Subcutaneous abdominal adipose tissue (tissue), 5 donors: Measurements from ENCODE around the gene SUOX.
"Not testable (repeated sequence)": the region's sequence is repeated elsewhere in the genome, so short reads cannot be mapped to it uniquely, and the experiment has no call there.

ENCODE experiments used
- H3K27ac ChIP-seq: one replicate; pipeline ENCODE4 v1.7.0; 2013; ENCODE audit warnings: low read depth, mild to moderate bottlenecking, inconsistent platforms, low read length, moderate library complexity
- H3K27me3 ChIP-seq, 5 donors: one replicate each; pipeline ENCODE4 v1.7.0; 2013; ENCODE audit warnings: low read length in 5 of 5, inconsistent platforms in 1 of 5; ENCODE audit not compliant: control insufficient read depth in 5 of 5, insufficient read depth in 4 of 5
- H3K36me3 ChIP-seq, 5 donors: one replicate each; pipeline ENCODE4 v1.7.0; 2013; ENCODE audit warnings: low read length in 5 of 5; ENCODE audit not compliant: control insufficient read depth in 5 of 5, insufficient read depth in 5 of 5
- H3K4me1 ChIP-seq, 5 donors: one replicate each; pipeline ENCODE4 v1.7.0; 2013; ENCODE audit warnings: low read length in 5 of 5, mild to moderate bottlenecking in 3 of 5, moderate library complexity in 1 of 5; ENCODE audit not compliant: control insufficient read depth in 5 of 5, insufficient read depth in 5 of 5
- H3K4me3 ChIP-seq, 5 donors: one replicate each; pipeline ENCODE4 v1.7.0; 2013; ENCODE audit warnings: low read length in 5 of 5, low read depth in 1 of 5
- H3K9ac ChIP-seq, 5 donors: one replicate each; pipeline ENCODE4 v1.7.0; 2013; ENCODE audit warnings: low read length in 5 of 5, mild to moderate bottlenecking in 4 of 5, moderate library complexity in 3 of 5
- H3K9me3 ChIP-seq, 5 donors: one replicate each; pipeline ENCODE4 v1.7.0; 2013; ENCODE audit warnings: low read length in 5 of 5; ENCODE audit not compliant: control insufficient read depth in 5 of 5
- donor health status: healthy.
- donor health status: healthy.
- donor health status: healthy.
- donor health status: healthy.
- donor health status: healthy.

The SUOX gene

DNA sequence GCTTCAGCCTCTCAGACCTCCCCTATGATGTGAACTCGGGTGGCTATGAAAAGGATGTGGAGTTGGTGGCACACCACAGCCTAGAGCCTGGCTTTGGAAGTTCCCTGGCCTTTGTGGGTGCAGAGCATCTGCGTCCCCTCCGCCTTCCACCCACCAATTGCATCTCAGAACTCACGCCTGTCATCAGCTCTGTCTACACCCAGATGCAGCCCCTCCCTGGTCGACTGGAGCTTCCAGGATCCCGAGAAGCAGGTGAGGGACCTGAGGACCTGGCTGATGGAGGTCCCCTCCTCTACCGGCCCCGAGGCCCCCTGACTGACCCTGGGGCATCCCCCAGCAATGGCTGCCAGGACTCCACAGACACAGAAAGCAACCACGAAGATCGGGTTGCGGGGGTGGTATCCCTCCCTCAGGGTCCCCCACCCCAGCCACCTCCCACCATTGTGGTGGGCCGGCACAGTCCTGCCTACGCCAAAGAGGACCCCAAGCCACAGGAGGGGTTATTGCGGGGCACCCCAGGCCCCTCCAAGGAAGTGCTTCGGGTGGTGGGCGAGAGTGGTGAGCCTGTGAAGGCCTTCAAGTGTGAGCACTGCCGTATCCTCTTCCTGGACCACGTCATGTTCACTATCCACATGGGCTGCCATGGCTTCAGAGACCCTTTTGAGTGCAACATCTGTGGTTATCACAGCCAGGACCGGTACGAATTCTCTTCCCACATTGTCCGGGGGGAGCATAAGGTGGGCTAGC lies 37.7 kb downstream of the SUOX start:
- Histone ChIP-seq H3K4me3 (no peak overlapping the region), H3K9ac (no peak overlapping the region), H3K27ac (no peak overlapping the region), H3K27me3 (no peaks in the 10 kb centered on the region), H3K4me1 (peaks cover 3 to 14% (median 8%) of the 10 kb centered on the region in 5 donors), H3K36me3 (peaks cover 0 to 40% (median 32%) of the 10 kb centered on the region in 5 donors), H3K9me3 (no peaks in the 10 kb centered on the region)

DNA sequence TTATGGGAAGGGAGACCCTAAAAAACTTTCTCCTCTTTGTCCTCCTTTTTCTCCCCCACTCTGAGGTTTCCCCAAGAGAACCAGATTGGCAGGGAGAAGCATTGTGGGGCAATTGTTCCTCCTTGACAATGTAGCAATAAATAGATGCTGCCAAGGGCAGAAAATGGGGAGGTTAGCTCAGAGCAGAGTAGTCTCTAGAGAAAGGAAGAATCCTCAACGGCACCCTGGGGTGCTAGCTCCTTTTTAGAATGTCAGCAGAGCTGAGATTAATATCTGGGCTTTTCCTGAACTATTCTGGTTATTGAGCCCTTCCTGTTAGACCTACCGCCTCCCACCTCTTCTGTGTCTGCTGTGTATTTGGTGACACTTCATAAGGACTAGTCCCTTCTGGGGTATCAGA lies 40.1 kb downstream of the SUOX start:
- H3K4me1 ChIP-seq: peaks cover 5 to 21% (median 15%) of the 10 kb centered on the region in 5 donors
- H3K4me3 ChIP-seq: peak overlapping the region in 1 of 5 donors; percentile 16
- peaks cover 0 to 37% (median 31%) of the 10 kb centered on the region in 5 donors for H3K36me3 ChIP-seq
- no peaks in the 10 kb centered on the region for H3K9me3 ChIP-seq
- peak overlapping the region in 2 of 5 donors; percentile 48 to 51 for H3K9ac ChIP-seq
- H3K27me3 ChIP-seq: no peaks in the 10 kb centered on the region
- no peak overlapping the region for H3K27ac ChIP-seq

DNA sequence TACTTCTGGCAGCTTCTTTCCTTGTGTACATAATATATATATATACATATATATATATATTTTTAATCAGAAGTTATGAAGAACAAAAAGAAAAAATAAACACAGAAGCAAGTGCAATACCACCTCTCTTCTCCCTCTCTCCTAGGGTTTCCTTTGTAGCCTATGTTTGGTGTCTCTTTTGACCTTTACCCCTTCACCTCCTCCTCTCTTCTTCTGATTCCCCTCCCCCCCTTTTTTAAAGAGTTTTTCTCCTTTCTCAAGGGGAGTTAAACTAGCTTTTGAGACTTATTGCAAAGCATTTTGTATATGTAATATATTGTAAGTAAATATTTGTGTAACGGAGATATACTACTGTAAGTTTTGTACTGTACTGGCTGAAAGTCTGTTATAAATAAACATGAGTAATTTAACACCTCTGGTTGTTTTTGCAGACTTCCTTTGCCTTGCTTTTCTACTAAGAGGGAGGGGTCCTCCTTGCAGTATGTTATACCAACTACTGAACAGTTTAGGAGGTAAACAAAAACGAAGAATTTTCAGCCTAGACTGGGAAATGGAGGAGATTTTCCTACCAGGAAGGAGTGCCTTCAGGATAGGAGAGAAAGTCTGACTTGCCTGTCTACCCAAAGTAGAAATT lies 41.1 kb downstream of the SUOX start:
- Histone ChIP-seq H3K27ac (no peak overlapping the region), H3K4me3 (no peak overlapping the region), H3K36me3 (peaks cover 0 to 28% (median 21%) of the 10 kb centered on the region in 5 donors)

DNA sequence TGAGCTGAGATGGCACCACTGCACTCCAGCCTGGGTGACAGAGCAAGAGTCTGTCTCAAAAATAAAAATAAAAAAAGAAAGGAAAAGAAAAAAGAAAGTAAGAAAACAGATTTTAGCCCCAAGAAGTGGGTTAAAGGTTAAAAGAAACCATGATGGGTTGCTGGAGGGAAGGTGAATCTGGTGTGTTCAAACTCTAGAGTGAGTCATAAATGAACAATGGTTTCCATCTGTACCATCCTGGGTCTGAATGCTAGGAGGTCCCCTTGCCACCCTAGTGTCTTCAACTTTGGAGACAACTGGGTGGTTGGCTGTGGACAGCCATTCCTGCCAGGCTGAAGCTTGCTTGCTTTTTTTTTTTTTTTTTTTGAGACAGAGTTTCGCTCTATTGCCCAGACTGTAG lies 43.1 kb downstream of the SUOX start:
- H3K4me3 ChIP-seq: no peak overlapping the region
- H3K27ac ChIP-seq: no peak overlapping the region
- peaks cover 3 to 36% (median 25%) of the 10 kb centered on the region in 5 donors for H3K4me1 ChIP-seq
- no peak overlapping the region for H3K9ac ChIP-seq
- H3K9me3 ChIP-seq: no peaks in the 10 kb centered on the region
- peaks cover 5 to 34% (median 24%) of the 10 kb centered on the region in 5 donors for H3K36me3 ChIP-seq
- H3K27me3 ChIP-seq: no peaks in the 10 kb centered on the region

More for the DNA sequence above, 41.1 kb downstream of the SUOX start:
- no peak overlapping the region for H3K9ac ChIP-seq
- H3K9me3 ChIP-seq: no peaks in the 10 kb centered on the region
- H3K4me1 ChIP-seq: peaks cover 3 to 29% (median 23%) of the 10 kb centered on the region in 5 donors
- H3K27me3 ChIP-seq: no peaks in the 10 kb centered on the region

DNA sequence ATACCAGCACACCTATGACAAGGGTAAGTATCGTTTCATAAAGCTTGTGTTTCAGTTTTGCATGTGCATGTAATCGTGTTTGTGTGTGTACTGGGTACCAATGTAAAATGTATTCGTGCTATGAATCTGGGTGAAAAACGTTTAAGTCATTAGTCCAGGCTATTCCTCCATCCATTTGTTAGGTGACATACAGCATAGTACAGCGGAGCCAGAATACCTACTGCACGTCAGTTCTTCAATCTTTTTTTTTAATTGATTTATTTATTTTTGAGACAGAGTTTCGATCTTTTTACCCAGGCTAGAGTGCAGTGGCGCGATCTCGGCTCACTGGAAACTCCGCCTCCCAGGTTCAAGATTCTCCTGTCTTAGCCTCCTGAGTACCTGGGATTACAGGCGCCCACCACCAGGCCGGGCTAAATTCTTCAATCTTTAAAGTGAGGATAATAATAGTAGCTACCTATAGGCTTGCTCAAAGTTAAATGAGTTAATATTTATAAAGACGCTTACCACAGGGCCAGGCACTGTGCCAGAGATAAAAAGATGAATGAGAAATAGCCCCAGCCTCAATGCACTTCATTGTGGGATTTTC lies 44.0 kb downstream of the SUOX start:
- Histone ChIP-seq H3K4me3 (peak overlapping the region in 4 of 5 donors; percentile 58 to 96 (median 84)), H3K4me1 (peaks cover 3 to 36% (median 25%) of the 10 kb centered on the region in 5 donors), H3K36me3 (peaks cover 9 to 34% (median 20%) of the 10 kb centered on the region in 5 donors), H3K27ac (peak overlapping the region; percentile 41), H3K9me3 (no peaks in the 10 kb centered on the region), H3K9ac (peak overlapping the region in 3 of 5 donors; percentile 15 to 66 (median 20)), H3K27me3 (no peaks in the 10 kb centered on the region)

DNA sequence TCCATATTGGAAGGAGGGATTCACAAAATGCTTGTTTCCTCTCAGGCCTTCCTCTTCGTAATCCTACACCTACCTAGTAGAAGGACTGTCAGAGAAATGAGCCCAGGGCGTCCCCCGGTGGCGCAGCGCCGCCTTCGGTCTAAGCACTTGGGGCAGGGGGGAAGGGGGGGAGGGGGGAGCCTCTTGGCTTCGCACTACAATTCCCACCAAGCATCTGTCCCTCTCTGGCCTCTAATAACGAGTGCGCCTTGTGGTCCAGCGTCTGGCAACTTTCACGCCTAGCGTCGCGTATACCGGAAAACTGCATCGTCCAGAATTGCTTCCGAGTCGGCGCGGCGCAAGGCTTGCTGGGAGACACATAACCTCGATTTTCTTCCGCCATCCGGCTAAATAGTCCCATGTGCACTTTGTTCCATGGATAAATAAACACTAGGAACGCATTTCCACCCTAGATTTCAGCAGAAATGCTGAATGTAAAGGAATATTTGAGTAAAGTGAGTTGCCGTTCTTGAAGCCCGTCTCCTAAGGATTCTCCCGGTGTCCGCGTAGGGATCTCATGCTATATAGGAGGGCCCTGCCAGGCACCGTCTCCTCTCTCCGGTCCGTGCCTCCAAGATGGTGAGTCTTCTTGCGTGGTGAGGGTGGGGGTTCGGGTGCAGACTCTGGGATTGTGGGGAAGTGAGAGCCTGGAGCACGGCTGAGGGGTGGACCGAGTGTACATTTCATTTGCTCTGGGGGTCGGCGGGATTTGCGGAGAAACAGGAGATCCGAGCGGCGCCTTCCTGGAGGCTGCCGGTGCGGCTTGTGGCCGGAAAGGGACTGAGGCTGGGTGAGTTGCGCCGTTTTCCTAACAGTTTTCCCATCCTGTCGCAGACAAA lies 44.7 kb downstream of the SUOX start, which contains the start of gene RPS26:
Gene RPS26 (plus strand): TSS at position 367 of the 878 bp plus-strand sequence. CDS start 249 bp downstream, at position 616.
- no peaks in the 10 kb centered on the region for H3K27me3 ChIP-seq
- H3K4me1 ChIP-seq: peaks cover 3 to 36% (median 25%) of the 10 kb centered on the region in 5 donors
- peak within 1 kb of the TSS; percentile 79 to 99 (median 93) for H3K9ac ChIP-seq
- peak within 1 kb of the TSS; percentile 90 for H3K27ac ChIP-seq
- H3K4me3 ChIP-seq: peak within 1 kb of the TSS; percentile 74 to 98 (median 94)
- no peaks in the 10 kb centered on the region for H3K9me3 ChIP-seq
- H3K36me3 ChIP-seq: peaks cover 9 to 32% (median 20%) of the 10 kb centered on the region in 5 donors

DNA sequence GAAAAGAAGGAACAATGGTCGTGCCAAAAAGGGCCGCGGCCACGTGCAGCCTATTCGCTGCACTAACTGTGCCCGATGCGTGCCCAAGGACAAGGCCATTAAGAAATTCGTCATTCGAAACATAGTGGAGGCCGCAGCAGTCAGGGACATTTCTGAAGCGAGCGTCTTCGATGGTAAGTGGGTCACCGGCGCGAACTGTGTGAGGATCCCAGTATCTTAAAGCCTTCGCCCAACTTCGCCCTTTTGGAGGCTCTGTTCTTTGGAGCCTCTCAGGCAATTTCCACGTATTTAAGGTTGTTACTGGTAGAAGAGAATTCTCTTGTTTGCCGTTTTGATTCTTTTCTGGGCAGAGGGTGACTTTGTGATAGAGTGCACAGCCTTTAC lies 45.3 kb downstream of the SUOX start:
- not testable (repeated sequence) for H3K9me3 ChIP-seq, H3K27me3 ChIP-seq
- Histone ChIP-seq H3K4me1 (peaks cover 3 to 31% (median 22%) of the 10 kb centered on the region in 5 donors), H3K27ac (peak overlapping the region; percentile 90), H3K9ac (peak overlapping the region; percentile 70 to 99 (median 93)), H3K4me3 (peak overlapping the region; percentile 74 to 98 (median 94)), H3K36me3 (peaks cover 9 to 31% (median 20%) of the 10 kb centered on the region in 5 donors)

DNA sequence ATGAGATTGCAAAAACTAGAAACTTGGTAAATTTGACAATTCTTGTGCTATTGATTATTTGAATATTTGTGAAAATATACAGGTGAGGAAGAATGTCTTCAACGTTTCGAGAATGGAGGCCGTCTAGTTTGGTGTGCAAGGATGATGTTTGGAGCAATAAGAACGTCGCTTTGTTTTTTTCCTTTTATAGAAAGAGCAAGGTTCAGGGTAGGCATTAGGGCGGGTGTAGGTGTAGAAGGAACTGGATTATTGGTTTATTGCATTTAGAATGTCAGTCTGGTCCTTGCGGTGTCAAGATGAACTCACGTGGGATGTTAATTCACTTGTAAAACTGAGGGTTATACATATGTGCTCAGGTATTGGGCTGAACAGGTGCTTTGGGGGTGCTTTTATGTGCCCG lies 45.8 kb downstream of the SUOX start:
- H3K4me3 ChIP-seq: peak overlapping the region; percentile 74 to 98 (median 94)
- H3K9me3 ChIP-seq: no peaks in the 10 kb centered on the region
- H3K27me3 ChIP-seq: no peaks in the 10 kb centered on the region
- H3K9ac ChIP-seq: peak overlapping the region; percentile 70 to 99 (median 93)
- H3K27ac ChIP-seq: peak overlapping the region; percentile 90
- H3K36me3 ChIP-seq: peaks cover 9 to 29% (median 20%) of the 10 kb centered on the region in 5 donors
- peaks cover 3 to 28% (median 21%) of the 10 kb centered on the region in 5 donors for H3K4me1 ChIP-seq

DNA sequence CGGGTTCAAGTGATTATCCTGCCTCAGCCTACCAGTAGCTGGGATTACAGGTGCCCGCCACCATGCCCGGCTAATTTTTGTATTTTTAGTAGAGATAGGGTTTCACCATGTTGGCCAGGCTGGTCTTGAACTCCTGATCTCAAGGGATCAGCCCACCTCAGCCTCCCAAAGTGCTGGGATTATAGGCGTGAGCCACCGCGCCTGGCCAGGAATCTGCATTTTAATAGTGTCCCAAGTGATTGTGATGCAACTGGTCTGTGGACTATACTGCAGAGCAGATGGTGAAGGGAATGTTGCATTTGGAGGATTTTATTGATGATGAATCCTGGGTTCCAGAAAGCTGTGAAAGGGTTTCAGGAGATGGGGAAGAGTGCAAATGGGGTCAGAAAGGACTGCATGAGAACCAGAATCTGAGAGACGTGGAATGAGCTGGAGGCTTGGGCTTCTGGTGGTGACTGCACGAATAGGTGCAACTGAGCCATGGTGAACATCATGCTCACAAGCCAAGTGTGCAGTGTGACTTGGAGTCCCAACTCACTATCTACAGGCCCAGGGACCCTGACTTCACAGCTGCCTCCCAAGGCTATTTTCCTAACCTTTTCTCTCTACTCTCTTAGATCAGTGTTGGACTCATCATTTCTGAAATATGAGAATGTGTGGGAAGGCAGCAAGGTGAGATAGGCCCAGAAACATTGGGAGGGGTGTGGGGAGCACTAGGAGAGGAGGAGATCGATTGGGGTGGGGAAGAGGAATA lies 49.1 kb downstream of the SUOX start:
- H3K27ac ChIP-seq: no peak overlapping the region
- H3K27me3 ChIP-seq: no peaks in the 10 kb centered on the region
- H3K4me1 ChIP-seq: peaks cover 3 to 20% (median 17%) of the 10 kb centered on the region in 5 donors
- H3K36me3 ChIP-seq: peaks cover 9 to 29% (median 20%) of the 10 kb centered on the region in 5 donors
- no peaks in the 10 kb centered on the region for H3K9me3 ChIP-seq
- H3K4me3 ChIP-seq: no peak overlapping the region
- H3K9ac ChIP-seq: peak overlapping the region in 1 of 5 donors; percentile 35
